NCI-H82 treated with DMSO at 0.1 percent for 48 hours (cell line): ENCODE results near the gene BCKDHB.
A peak's percentile ranks its signal among the peaks of the same experiment; 100 is the strongest.

Source experiments
- DNase-seq: peaks from one replicate; lab custom pipeline; 2025; ENCODE audit not compliant: unreplicated experiment; lab: John Stamatoyannopoulos, UW

The BCKDHB gene

GRCh38 chr6:80366714-80367113 lies 260.2 kb downstream of the BCKDHB start:
- peak; percentile 69 for DNase-seq

GRCh38 chr6:80376411-80376810 lies 269.9 kb downstream of the BCKDHB start:
- DNase-seq: no peak

- DNase-seq: no peak
Observed at GRCh38 chr6:80380566-80380965, 274.1 kb downstream of the BCKDHB start.

- no peak for DNase-seq
Observed at GRCh38 chr6:80382811-80383210, 276.3 kb downstream of the BCKDHB start.

GRCh38 chr6:80388507-80388906 lies 282.0 kb downstream of the BCKDHB start:
- no peak for DNase-seq
